HG03135 (cell line): Measurements from ENCODE around the gene TIAM2.
"Not testable (repeated sequence)": the region's sequence is repeated elsewhere in the genome, so short reads cannot be mapped to it uniquely, and the experiment has no call there.

Experiments
- ATAC-seq: cut with Tn5 transposase; IDR thresholded peaks from one replicate; pipeline ENCODE4 v1.9.1; 2021; ENCODE audit warnings: mild to moderate bottlenecking, moderate library complexity; ENCODE audit not compliant: unreplicated experiment

Gene TIAM2

DNA sequence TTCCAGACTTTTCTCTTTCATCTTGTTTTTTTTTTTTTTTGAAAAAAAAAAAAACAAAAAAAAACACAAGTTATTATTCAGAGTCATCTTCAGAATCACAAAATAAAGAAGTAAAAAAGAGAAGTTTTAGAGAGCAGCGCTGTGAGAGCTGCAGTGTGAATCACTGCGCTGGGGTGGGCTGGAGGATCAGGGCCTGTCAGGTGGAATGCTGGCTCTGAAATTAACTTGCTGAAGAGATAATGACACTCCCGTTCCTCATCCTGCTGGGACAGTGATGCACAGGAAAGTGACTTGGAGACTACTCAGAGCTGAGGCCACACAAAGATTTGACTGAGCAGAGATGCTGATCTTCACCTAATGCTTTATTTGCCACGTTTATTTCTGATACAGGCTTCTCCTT lies 226.0 kb downstream of the TIAM2 start:
- no peak for ATAC-seq

DNA sequence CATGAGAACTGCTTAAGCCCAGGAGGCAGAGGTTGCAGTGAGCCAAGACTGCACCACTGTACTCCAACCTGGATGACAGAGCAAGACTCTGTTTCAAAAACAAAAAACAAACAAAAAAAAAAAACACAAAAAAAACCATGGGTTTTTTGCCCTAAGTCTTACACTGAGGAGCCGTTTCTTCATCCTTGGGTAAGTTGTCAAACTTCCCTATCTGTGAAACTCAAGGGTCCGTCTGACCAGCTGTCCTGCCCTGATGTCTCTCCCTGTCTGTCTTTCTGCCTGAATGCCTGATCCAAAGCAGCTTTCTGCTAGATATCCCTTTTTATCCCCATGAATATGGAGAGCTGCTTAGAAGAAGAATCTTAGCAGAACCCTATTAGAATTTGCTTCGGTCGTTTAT lies 227.4 kb downstream of the TIAM2 start:
- no peak for ATAC-seq

DNA sequence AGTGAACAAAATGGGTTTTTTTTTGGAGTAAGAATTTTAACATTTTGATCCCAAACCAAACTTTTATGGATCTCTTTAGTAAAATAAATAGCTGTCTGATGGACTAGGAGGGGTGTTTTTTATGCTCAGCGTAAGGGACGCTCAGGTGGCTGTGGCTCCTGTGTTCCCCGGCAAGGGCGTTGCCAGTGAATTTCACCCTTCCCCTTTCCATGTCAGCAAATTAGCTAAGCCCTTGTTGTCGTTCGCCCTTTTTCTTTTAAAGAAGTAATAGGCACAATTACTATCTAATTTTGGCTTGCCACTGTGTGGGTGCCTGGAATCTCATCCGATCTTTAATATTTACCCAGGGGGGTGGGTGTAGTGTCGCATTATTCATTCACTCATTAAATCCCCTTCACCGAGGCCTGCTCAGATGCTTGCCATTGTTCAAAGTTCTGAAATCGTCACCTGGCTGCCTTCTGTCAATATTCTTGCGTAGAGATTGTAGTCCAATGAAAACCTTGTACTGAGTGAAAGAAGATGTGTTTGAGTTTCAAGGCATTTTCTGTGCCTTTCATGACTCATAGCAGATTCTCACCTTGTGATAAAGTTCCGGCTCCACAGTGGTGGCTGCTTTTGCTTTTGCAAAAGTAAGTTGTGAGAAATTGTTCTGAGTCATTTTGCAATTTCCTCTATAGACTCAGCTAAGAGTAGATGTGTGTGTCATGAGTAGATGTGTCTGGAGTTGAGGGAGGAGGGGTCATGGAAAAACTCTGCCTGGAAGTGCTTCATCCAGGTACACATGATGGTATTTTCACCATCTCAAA lies 228.7 kb downstream of the TIAM2 start:
- ATAC-seq = peak; percentile 97

DNA sequence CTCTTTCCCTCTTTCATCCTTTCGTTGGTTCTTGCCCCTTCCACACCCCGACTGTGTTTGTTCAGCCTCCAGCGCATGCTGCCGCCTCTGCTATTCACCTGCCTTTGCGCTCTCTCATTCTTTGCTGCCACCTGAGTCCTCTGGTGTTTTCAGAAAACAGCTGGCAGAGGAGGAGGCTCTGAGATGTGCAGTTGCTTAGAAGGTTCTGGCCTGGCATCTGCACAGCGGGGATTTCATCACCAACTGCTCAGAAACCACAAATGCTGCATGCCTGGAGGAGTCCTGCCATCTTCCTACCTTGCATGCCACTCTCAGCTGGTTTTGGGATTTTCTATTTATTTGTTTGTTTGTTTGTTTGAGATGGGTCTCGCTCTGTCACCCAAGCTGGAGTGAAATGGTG lies 229.5 kb downstream of the TIAM2 start:
- no peak for ATAC-seq

DNA sequence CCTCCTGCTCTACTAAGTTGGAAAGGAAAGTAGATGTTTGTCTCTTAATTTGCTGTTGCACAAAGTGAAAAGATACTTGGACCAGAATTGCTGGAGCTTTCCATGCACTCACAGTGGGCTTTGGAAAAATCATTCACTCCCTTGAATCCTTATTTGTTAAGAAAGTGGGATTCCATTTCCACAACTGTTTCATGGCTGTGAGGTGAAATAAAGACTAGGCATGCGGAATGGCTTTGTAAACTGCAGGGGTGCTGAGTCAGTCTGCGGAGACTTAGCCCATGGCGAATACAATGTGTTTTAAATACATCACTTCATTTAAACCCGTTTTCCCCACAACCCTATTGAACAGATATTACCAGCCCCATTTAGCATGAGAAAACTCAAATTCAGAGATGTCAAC lies 231.9 kb downstream of the TIAM2 start:
- no peak for ATAC-seq

DNA sequence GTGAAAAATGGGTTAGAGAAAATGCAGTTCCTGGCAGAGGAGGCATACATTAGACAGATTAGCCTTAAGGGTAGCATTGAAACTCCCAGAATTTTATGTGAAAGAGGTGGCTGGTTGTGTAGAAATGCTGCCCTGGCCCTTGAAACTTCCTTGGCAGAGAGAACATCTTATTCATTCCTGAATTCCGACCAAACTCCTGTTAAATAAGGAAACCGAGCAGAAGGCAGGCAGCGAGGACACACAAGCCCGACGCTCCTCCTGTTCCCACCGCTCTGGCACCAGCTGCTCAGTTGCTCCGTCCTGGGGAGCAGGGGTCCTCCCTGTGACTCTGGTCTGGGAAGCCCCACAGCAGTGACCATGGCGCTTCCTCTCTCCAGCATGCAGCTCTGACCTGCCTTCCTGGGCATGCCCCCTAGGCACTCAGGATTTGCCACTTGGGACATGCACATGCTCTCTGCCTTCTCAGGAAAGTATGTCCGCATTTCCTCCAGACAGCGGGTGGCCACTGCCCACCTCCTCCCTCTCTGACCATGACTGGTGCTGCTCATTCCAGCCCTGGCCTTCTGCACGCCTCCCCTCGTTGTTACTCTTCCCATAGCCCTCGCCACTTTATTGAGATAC lies 233.5 kb downstream of the TIAM2 start:
- ATAC-seq = no peak

DNA sequence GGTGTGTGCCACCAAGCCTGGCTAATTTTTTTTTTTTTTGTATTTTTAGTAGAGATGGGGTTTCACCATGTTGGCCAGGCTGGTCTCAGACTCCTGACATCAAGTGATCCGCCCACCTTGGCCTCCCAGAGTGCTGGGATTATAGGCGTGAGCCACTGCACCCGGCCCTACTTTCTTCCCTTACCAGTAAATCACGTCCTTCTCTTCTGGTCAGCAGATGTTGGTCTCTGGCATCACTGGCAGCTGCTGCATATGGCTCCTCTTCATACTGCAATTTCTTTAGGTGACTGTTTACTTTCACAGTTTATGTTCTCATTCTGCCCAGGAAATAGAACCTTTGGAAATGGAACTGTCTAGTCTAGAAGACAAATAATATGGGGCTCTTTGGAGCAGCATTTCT lies 235.9 kb downstream of the TIAM2 start:
- ATAC-seq = not testable (repeated sequence)

DNA sequence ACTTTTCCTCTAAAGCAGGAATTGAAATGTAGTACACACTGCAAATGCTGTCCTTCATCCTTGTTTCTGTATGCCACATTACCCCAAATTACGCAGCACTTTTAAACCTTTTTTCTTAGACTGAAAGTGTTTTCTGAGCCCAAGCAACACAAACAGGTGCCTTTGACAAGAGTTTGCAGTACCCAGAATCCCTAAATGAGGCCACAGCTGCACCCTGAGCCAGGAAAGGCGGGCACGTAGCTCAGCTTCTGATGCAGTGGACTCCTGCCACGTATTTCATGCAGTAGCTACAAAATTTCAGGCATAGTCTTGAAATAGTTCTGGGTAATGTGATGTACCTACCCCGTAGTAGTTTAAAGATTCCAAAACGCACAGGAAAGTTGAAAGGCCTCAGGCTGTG lies 237.7 kb downstream of the TIAM2 start:
- ATAC-seq = no peak

DNA sequence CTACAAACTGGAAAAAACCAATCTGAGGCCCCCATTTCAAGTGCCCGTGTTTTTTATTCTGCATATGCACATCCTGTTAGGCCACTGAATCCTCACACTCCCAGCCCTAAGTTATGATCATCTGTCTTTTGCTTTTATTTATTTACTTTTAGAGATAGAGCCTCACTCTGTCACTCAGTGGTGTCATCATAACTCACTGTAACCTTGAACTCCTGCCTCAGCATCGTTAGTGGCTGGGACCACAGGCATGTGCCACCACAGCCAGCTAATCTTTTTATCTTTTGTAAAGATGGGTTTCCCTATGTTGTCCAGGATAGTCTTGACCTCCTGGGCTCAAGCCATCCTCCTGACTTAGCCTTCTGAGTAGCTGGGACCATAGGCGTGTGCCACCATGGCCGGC lies 239.1 kb downstream of the TIAM2 start:
- ATAC-seq = no peak

DNA sequence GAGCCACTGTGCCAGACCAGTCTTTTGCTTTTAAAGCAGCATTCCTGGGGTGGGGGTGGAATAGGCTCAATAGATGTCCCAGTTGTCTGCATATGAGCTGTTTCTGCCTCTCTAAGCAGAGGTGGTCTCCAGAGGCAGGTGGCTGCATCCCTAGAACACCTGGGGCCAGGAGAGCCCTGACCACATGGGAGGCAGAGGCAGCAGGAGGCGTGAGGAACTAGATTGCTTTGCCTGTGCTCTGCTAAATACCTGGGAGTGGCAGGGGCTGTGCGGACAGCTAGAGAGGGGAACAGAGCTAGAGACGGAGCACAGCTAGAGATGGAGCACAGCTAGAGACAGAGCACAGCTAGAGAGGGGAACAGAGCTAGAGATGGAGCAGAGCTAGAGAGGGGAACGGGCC lies 239.6 kb downstream of the TIAM2 start:
- no peak for ATAC-seq

DNA sequence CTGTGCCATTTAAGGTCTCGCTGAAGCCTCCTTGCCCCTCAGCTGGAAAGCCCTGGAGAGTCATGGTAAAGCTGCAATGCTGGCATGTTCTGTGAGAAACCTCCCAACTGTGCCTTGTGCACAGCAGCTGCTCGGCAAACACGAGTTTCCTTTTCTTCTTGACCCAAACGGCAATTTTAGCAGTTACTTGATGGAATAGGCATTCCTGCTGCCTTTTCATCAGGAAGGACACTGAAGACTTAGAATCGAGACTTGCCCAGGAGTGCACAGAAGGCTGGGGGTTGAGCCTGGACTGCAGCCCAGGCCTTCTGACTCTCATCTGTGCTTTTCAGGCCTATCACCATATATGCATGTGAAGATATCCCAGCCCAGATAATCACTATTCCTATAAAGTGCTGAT lies 240.0 kb downstream of the TIAM2 start:
- ATAC-seq = no peak

DNA sequence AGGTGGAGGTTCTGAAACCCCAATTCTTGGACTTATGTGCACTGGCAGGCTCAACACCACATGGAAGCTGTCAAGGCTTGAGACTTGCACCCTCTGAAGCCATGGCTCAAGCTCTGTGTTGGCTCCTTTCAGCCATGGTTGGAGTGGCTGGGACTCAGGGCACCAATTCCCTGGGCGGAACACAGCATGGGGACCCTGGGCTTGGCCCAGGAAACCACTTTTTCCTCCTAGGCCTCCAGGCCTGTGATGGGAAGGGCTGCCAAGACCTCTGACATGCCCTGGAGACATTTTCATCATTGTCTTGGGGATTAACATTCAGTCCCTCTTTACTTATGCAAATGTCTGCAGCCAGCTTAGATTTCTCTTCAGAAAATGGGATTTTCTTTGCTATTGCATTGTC lies 242.5 kb downstream of the TIAM2 start:
- ATAC-seq = no peak

DNA sequence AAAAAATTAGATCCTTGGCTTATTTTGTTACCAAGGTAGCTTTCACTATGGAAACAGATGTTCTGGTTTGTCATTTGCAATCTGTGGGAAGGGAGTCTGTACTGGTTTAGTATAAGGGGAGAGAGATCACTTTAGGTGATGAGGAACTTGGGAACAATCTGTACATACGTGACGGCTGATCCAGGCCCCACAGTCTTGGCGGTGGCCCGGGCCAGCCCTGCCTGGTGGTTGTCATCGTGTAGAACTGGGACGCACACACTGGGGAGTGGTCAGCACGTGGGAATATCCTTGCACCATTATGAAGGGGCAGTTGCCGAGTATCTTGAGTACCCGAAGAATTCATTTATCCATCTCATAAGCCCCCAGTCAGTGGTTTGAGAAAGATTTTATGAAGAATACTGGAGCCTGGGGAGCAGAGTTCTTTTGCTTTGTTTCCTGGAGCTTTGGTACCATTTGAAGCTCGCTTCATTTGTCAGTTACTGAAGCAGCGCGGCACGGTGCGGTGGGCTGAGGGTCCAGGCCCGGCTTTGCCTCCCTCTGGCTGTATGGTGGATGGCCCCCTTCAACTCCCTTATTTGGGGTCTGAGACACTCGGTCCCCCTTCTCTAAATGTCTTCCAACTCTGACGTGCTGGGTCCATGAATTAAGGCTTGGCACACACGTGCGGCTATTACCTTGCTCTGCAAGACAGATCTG lies 245.9 kb downstream of the TIAM2 start:
- no peak for ATAC-seq

DNA sequence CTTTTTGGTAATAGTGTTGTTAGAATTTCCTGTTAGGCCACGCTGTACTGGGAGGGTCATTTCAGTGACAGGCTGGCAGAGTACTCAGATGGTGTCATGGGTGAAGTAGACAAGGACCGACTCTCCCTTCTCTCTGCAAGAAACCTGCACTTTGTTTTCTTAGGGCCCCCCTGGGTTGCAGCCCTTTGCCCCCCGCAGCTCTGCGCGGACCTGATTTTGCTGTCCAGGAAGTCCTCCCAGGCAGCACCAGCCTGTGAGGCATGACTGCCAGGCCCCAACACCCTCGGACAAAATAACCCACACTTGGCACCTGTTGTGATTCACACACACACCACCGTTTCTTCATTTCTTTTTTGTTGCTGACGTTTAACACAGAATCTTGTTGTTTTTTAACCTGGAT lies 246.9 kb downstream of the TIAM2 start:
- no peak for ATAC-seq

DNA sequence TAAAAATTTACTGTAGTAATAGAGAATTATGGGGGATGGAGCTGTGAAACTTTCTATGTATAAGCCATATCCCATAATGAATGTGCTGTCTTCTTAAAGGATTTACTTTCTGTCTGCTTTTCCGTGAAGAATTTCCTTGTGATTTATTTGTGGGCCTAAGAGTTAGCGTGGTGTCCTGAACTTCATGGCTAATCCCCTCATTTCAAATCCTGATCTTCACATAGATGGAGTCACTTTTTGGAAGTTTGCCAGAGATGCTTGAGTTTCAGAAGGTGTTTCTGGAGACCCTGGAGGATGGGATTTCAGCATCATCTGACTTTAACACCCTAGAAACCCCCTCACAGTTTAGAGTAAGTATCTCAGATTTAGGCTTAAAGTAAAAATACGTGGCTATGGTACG lies 249.3 kb downstream of the TIAM2 start:
- no peak for ATAC-seq

DNA sequence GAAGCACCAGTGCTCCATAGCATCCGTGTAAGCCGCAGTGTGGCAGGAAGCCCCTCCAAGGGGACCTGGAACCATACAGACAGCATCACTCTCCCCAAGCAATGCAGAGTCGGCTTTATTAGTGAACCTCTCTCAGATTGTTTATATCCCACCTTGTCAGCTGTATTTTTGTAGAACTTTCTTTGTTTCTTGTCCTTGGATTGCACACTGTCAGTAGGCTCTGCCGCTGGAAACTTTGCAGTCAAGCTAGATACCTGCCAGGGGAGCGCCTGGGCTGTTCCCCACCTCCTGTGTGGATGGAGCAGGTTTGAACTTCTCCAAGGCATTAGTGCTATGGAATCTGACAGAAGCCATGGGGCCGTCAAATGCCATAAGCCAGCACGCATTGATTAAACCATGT lies 250.1 kb downstream of the TIAM2 start:
- ATAC-seq = no peak

DNA sequence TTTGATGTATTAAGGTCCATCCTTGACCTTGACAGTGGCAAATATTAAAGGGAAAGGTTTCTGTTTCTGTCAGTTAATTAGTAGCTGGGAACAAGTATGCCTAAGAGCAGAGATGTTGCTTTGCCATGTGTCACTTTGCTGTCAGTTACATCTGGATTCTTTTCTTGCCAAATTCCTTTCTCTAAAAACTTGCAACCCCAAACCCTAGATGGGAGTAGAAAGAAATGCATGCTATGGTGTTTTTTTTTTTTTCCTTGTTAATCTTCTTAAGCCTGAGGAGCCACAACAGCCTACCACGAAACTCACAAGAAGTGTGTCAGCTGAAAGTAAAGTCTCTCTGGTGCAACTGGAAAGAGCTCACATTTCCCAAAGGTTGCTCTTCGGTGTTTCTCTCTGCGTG lies 250.7 kb downstream of the TIAM2 start:
- ATAC-seq = no peak

DNA sequence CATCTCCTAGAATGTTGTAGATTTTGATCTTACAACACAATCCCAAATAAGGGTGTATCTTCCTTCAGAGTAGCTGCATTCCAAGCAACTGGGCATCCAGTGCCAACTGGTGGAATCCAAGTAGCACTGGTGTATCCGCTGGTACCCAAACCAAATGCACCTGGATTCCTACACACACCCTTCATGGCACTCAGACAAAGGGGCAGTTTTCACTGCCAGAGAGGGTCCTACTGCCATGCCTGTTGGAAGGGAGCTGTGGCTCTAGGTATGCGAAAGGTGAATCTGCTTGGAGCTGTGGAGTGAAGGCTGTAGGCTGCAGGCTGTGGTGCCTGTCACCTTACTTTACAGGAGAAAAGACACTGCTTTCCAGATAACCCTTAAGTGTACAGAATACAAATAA lies 251.7 kb downstream of the TIAM2 start:
- ATAC-seq = no peak

DNA sequence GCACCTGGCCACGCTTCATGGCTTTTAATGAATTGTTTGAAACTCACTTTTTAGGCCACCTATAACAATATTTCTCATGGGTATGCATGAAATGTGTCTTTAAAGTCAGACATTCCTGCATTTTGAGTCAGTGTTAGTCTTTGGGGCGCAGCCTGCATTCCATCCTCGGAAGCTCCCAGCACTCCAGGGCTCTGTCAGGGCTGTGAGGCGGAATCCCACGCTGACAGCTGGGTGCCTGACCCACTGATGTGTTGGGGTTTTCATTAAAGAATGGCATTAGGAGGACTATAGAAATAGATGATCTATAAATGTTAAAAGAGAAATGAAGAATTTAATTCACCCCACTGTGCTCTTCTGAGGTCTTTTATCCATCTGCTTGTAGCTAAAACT lies 252.5 kb downstream of the TIAM2 start:
- ATAC-seq = no peak

DNA sequence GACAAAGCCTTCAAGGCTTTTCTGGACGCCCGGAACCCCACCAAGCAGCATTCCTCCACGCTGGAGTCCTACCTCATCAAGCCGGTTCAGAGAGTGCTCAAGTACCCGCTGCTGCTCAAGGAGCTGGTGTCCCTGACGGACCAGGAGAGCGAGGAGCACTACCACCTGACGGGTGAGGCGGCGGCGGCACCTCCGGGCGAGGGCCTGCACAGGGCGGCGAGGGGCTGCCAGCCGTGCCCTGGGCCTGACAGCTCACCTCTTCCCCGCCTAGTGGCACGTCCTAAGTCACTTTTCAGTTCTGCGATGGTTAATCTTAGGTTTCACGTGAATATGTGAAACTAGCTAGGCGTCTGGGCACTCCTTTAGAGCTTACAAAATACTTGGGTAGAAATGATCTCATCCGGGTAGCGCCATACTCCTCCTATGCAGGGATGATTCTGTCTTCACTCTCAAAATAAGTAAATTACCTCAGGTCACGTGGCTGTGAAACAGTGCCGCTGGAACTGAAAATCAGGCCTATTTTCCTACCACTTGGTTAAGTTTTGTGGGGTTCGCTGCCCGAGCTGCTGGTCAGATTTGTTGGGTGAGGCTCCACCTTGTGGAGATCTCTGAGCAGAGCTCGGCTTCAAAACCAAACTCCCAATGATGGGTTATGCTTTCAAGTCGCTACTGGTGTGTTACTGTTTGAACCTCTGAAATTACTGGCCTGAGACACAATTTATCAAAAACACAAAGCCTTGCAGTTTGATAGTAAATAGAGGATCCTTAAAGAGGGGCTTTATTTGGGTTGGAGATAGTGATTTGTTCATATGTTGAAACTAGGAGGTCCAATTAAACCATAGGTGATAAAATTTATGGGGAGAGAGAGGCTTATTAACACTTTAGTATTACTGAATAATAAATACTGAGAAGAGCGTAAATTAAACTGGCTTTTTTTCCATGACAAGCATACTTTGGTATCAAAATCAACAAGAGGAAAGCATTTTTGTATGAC lies 253.2 kb downstream of the TIAM2 start:
- ATAC-seq = no peak
